Esophagus muscularis mucosa (tissue), 4 donors: ENCODE results near the gene MXRA8. TPM values are rescaled to one million over a fixed set of nuclear protein-coding genes. Genes with fewer than 3 reads are reported as not detected.
"Not testable (repeated sequence)": the region's sequence is repeated elsewhere in the genome, so short reads cannot be mapped to it uniquely, and the experiment has no call there.

Experiments
- DNase-seq: peaks from one replicate; pipeline ENCODE4 v3.0.0-alpha.2; 2017; ENCODE audit errors: extremely low spot score
- H3K27ac ChIP-seq, 4 donors: fragments of 200-600 bp; sonication (generic); replicated peaks in 1 of 4; 1 replicate in 3 of 4; 2 replicates in 1 of 4; pipeline ENCODE4 v1.5.1; 2016 to 2019; ENCODE audit warnings: mild to moderate bottlenecking in 1 of 4
- H3K27me3 ChIP-seq, 4 donors: fragments of 200-600 bp; sonication (generic); one replicate each; pipeline versions ENCODE4 v1.5.1 to v1.6.0; 2016 to 2019
- H3K36me3 ChIP-seq, 4 donors: fragments of 200-600 bp; sonication (generic); one replicate each; pipeline ENCODE4 v1.5.1; 2016 to 2019
- H3K4me1 ChIP-seq, 4 donors: fragments of 200-600 bp; sonication (generic); one replicate each; pipeline ENCODE4 v1.5.1; 2016 to 2019
- H3K4me3 ChIP-seq, 4 donors: fragments of 200-600 bp; sonication (generic); 1 replicate in 2 of 4; 2 replicates in 2 of 4; pipeline ENCODE4 v1.5.1; 2016 to 2019; ENCODE audit warnings: mild to moderate bottlenecking in 4 of 4, moderate library complexity in 1 of 4
- H3K9me3 ChIP-seq, 4 donors: fragments of 200-600 bp; sonication (generic); 1 replicate in 3 of 4; 2 replicates in 1 of 4; pipeline ENCODE4 v1.5.1; 2016 to 2019
- EP300 ChIP-seq: sonication (generic); formaldehyde crosslinking; IDR thresholded peaks from one replicate; pipeline ENCODE4 v1.6.1; 2017; ENCODE audit warnings: antibody characterized with exemption
- POLR2A ChIP-seq: fragments of 450-650 bp; IDR thresholded peaks from one replicate; pipeline ENCODE4 v1.6.1; 2017; ENCODE audit warnings: antibody characterized with exemption, moderate library complexity, mild to moderate bottlenecking, low read depth
- POLR2AphosphoS5 ChIP-seq, 2 donors: sonication (generic); formaldehyde crosslinking; IDR thresholded peaks; one replicate each; pipeline ENCODE4 v1.6.1; 2017; ENCODE audit warnings: antibody characterized with exemption in 2 of 2
- WGBS: methylation state at CpG from one replicate; pipeline ENCODE4 v1.1.5; 2018; 5-methylcytosine and 5-hydroxymethylcytosine counted together
- intact Hi-C: fragments of 100-400 bp; cut with DNase I; formaldehyde crosslinking; loops from one replicate; pipeline ENCODE4 v1.15.1; 2023
- total RNA-seq, 4 donors: library from RNA; depleted of rRNA; stranded (reverse); fragments of >200 nt; gene quantifications; one replicate each; pipeline versions ENCODE4 v1.1.0 to v1.2.1, GENCODE V29; 2016
- TF ChIP-seq, protein P1 (sequence below), 3 experiments: fragments of 200-600 bp in 2 of 3; fragments of 450-650 bp in 1 of 3; sonication (generic) in 2 of 3; IDR thresholded peaks; one replicate each; pipeline ENCODE4 v1.5.1; 2017 to 2019; ENCODE audit warnings: antibody characterized with exemption in 3 of 3, mild to moderate bottlenecking in 2 of 3, moderate library complexity in 1 of 3

The MXRA8 gene
- total RNA-seq, 4 donors from 2014 or later = 68.5 to 129 (median 87.2) TPM

DNA sequence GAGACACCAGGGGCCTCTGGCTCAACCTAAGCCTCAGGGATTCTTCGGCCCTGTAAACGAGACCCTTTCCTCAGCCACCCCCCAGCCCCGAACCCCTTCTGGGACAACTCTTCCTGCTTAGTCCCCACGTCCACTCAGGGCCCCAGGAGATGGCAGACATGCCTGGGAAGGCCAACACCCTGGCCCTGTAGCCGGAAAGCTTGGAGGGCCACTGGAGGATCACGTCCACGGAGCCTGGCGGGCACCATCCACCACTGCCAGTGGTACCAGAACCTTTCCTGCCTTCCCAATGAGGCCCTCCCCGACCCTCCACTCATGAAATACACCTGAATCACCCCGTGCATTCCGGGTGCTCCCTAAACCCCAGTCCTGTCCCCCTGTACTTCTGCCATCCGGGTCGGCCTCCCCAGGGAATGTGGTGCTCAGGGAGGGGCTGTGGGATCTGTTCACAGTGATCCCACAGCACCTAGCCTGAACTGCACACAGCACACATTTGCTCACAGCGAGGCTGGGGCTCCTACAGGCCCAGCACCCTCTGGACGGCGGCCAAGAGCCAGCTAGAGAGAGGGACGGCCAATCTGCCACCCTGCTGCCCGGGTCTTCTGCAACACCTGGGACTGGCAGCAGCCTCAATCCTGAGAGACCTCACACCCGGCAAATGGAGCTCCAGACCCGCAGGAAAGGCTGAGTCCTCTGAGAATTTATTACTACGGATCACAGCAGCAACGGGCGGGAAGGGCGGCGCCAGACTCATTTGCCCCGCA is 14.9 kb upstream of the MXRA8 start:
- Histone ChIP-seq H3K27me3 (no peaks in the 10 kb centered on the region), H3K27ac (peak overlapping the region in 1 of 4 donors; percentile 13), H3K9me3 (no peaks in the 10 kb centered on the region), H3K4me1 (peaks cover 32 to 45% (median 43%) of the 10 kb centered on the region in 4 donors), H3K4me3 (no peak overlapping the region), H3K36me3 (peaks cover 0 to 19% (median 15%) of the 10 kb centered on the region in 4 donors)
- intact Hi-C loops = loop anchor here (2.0 to 10.0 kb wide), 2 partner anchors 24 to 258 kb away; partner anchors contain the start of genes C1orf159 and DVL1
- no peak for TF ChIP-seq POLR2A
- TF ChIP-seq, protein P1, sequence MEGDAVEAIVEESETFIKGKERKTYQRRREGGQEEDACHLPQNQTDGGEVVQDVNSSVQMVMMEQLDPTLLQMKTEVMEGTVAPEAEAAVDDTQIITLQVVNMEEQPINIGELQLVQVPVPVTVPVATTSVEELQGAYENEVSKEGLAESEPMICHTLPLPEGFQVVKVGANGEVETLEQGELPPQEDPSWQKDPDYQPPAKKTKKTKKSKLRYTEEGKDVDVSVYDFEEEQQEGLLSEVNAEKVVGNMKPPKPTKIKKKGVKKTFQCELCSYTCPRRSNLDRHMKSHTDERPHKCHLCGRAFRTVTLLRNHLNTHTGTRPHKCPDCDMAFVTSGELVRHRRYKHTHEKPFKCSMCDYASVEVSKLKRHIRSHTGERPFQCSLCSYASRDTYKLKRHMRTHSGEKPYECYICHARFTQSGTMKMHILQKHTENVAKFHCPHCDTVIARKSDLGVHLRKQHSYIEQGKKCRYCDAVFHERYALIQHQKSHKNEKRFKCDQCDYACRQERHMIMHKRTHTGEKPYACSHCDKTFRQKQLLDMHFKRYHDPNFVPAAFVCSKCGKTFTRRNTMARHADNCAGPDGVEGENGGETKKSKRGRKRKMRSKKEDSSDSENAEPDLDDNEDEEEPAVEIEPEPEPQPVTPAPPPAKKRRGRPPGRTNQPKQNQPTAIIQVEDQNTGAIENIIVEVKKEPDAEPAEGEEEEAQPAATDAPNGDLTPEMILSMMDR (IDR thresholded peaks at IDR 0.05) = no peak
- no peak for TF ChIP-seq EP300
- TF ChIP-seq POLR2AphosphoS5 (IDR thresholded peaks at IDR 0.05) = no peak
- no peak for DNase-seq
- WGBS = 91% methylated on average over 20 of the region's 26 CpGs

DNA sequence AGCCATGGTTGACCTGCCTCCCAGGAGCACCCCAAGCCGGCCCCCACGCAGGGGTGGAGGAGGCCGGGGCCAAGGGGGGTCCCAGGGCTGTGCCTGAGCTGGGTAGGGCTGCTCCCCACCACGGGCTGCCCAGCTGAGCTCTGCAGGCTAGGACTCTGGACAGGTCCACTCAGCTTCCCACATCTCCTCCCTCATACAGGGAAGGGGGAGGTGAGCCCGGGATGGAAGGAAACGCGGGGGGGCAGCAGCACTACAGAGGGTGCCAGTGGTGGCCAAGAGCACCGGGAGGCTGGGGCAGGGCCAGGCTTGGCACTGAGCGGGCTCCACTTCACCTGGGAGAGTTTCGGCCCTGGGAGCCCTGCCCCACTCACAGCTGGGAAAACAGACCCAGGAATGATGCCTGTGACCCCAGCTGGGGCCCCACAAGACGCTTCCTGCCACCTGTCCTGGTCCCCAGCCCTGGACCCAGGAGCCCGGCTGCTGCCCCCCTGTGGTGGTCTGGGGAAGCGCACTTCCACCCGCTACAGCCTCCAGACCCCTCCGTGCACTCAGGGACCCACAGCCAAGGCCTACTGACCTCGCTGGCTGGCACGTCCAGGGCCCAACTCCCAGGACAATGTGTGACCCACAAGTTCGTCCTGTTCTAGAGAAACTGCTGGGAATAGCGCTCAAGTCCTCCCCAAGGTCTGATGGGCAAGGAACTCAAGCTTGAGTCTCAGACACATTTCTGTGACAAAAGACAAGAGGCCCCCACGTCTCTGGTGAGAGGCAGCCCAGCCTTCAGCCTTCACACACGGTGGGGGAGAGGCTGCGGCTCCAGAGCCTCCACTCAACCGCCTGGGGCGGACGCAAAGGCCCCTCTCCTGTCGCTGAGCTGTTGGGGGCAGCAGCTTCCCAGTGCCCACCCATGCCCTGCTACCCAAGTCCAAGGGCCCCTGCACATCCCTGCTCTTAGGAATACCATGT is 13.7 kb upstream of the MXRA8 start:
- intact Hi-C loops = loop anchor here (2.0 to 10.0 kb wide), 2 partner anchors 23 to 257 kb away; partner anchors contain the start of genes C1orf159 and DVL1
- Histone ChIP-seq H3K27ac (peak overlapping the region in 3 of 4 donors; percentile 3 to 27 (median 23)), H3K4me3 (peak overlapping the region in 1 of 4 donors; percentile 14), H3K4me1 (peaks cover 32 to 45% (median 43%) of the 10 kb centered on the region in 4 donors), H3K27me3 (no peaks in the 10 kb centered on the region), H3K9me3 (no peaks in the 10 kb centered on the region), H3K36me3 (peaks cover 0 to 19% (median 15%) of the 10 kb centered on the region in 4 donors)
- DNase-seq = no peak
- TF ChIP-seq, protein P1 (IDR thresholded peaks at IDR 0.05) = peak; percentile 90 to 100 (median 93)
- TF ChIP-seq EP300 = no peak
- TF ChIP-seq POLR2AphosphoS5 (IDR thresholded peaks at IDR 0.05) = peak in 1 of 2 donors; percentile 36
- no peak for TF ChIP-seq POLR2A
- whole genome bisulfite sequencing = 21% methylated on average over 14 of the region's 26 CpGs

DNA sequence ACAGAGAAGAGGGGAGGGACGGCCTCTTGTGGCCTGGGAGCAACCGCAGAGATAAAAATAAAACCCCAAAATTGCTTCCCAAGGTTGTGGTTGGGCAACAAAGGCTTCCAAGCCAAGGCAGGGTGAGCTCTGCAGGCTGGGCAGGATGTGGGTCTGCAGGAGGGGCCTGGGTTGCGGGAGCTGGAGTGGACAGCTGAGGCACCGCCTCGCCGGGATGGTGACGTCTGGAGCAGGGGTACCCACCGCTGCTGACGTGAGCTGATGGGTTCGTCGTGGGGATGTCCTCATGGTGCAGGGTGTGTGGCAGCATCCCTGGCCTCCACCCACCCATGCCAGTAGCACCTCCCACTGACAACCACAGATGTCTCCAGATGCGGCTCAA is 13.0 kb upstream of the MXRA8 start:
- TF ChIP-seq EP300 = no peak
- DNase-seq = no peak
- no peak overlapping the region for H3K4me3 ChIP-seq
- WGBS = 58% methylated on average over 11 of the region's 12 CpGs
- H3K4me1 ChIP-seq = peaks cover 32 to 44% (median 43%) of the 10 kb centered on the region in 4 donors
- no peaks in the 10 kb centered on the region for H3K9me3 ChIP-seq
- peaks cover 0 to 19% (median 15%) of the 10 kb centered on the region in 4 donors for H3K36me3 ChIP-seq
- intact Hi-C loops = loop anchor here (10.0 kb wide), 1 partner anchor 257 kb away; the partner anchor contains the start of gene C1orf159
- H3K27me3 ChIP-seq = no peaks in the 10 kb centered on the region
- H3K27ac ChIP-seq = no peak overlapping the region

DNA sequence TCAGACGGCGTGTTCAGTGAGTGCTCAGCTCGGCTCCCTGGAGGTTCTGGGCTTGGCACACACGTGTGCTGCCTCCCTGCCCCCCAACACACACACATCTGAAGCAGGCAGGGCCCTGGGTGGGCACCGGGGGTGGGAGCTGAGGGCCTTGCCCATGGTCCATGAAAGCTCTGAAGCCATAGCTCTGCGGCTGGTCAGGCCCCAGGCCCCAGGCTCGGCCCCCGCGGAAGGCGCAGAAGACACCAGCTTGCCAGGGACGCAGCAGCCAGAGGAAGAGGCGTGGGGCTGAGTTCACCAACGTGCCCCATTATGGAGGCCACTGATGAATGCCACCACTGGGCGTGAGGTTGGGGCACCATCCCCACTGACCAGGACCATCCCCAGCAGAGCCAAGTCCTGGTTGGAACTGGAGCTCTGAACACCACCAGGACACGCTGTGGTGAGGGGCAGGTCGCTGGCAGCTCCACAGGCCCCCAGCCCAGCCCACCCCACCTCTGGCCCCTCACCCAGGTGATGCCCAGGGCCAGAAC is 12.5 kb upstream of the MXRA8 start:
- intact Hi-C loops = loop anchor here (10.0 kb wide), 1 partner anchor 256 kb away; the partner anchor contains the start of gene C1orf159
- no peak overlapping the region for H3K27ac ChIP-seq
- peaks cover 0 to 19% (median 15%) of the 10 kb centered on the region in 4 donors for H3K36me3 ChIP-seq
- H3K4me1 ChIP-seq = peaks cover 27 to 39% (median 38%) of the 10 kb centered on the region in 4 donors
- H3K27me3 ChIP-seq = no peaks in the 10 kb centered on the region
- no peaks in the 10 kb centered on the region for H3K9me3 ChIP-seq
- TF ChIP-seq POLR2AphosphoS5 (IDR thresholded peaks at IDR 0.05) = no peak
- TF ChIP-seq EP300 = no peak
- WGBS = 84% methylated on average over 13 of the region's 16 CpGs
- H3K4me3 ChIP-seq = no peak overlapping the region
- no peak for DNase-seq

DNA sequence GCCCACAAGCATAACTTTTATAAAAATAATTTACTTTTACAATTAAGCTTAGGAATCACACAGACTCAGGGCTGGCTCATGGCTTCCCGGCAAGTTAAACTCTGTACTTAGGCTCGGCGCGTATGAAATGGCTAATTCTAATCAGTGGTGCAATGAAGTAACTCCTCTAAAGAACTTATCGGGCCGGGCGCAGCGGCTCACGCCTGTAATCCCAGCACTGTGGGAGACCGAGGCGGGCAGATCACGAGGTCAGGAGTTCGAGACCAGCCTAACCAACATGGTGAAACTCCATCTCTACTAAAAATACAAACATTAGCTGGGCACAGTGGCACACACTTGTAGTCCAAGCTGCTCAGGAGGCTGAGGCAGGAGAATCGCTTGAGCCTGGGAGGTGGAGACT is 11.7 kb upstream of the MXRA8 start:
- 87% methylated on average over 14 of the region's 14 CpGs for WGBS
- Histone ChIP-seq H3K4me1 (peaks cover 25 to 36% (median 35%) of the 10 kb centered on the region in 4 donors), H3K36me3 (peaks cover 0 to 19% (median 15%) of the 10 kb centered on the region in 4 donors)
- not testable (repeated sequence) for H3K9me3 ChIP-seq, H3K4me3 ChIP-seq, H3K27ac ChIP-seq, DNase-seq, H3K27me3 ChIP-seq
- intact Hi-C loops = loop anchor here (10.0 kb wide), 1 partner anchor 255 kb away; the partner anchor contains the start of gene C1orf159
